Caco-2 (cell line): ENCODE measurements around the gene NUB1. TPM values are rescaled to one million over a fixed set of nuclear protein-coding genes. Genes with fewer than 3 reads are reported as not detected.

Source experiments
- BruUV-seq: library from RNA; stranded (reverse); fragments of 400-500 nt; replicated peaks from 2 replicates; lab custom pipeline; 2021; lab: Mats Ljungman, UMichigan
- CTCF ChIA-PET: fragments of 300-600 bp; sonication (Branson Sonifier 250); formaldehyde crosslinking; loops from one replicate; lab custom pipeline; 2022; ENCODE audit warnings: antibody characterized with exemption; lab: Charles Lee
- POLR2A ChIA-PET: fragments of 300-600 bp; sonication (Branson Sonifier 250); formaldehyde crosslinking; loops from one replicate; lab custom pipeline; 2022; ENCODE audit warnings: antibody characterized with exemption; lab: Charles Lee
- DNase-seq, 2 experiments: peaks; one replicate each; pipeline versions ENCODE4 v3.0.0 to v3.0.0-alpha.2; 2020 to 2022
- H3K27me3 ChIP-seq: replicated peaks from 2 replicates; pipeline ENCODE4 v1.6.0; 2011; ENCODE audit warnings: low read length; ENCODE audit not compliant: control insufficient read depth, insufficient read depth
- H3K36me3 ChIP-seq: 2 replicates; pipeline ENCODE4 v1.5.1; 2011; ENCODE audit warnings: low read length; ENCODE audit not compliant: control insufficient read depth, insufficient read depth
- H3K4me1 ChIP-seq: fragments of 250-450 bp; sonication (Bioruptor Pico); 2 replicates; pipeline ENCODE4 v1.5.1; 2020; ENCODE audit warnings: mild to moderate bottlenecking
- H3K4me3 ChIP-seq: 2 replicates; pipeline ENCODE4 v1.5.1; 2011; ENCODE audit warnings: low read depth, mild to moderate bottlenecking, control low read depth, low read length
- H3K9me3 ChIP-seq: fragments of 250-450 bp; sonication (Bioruptor Pico); 2 replicates; pipeline ENCODE4 v1.5.1; 2020; ENCODE audit warnings: mild to moderate bottlenecking, moderate library complexity
- H3K27ac Mint-ChIP-seq: one replicate; pipeline ENCODE4 v1.8.0; 2022; ENCODE audit warnings: mixed read lengths; ENCODE audit not compliant: unreplicated experiment
- H3K27me3 Mint-ChIP-seq: one replicate; pipeline ENCODE4 v1.8.0; 2022; ENCODE audit warnings: mixed read lengths; ENCODE audit not compliant: insufficient read depth, unreplicated experiment
- H3K36me3 Mint-ChIP-seq: one replicate; pipeline ENCODE4 v1.8.0; 2022; ENCODE audit warnings: mild to moderate bottlenecking, mixed read lengths; ENCODE audit not compliant: insufficient read depth, unreplicated experiment
- H3K4me1 Mint-ChIP-seq: one replicate; pipeline ENCODE4 v1.8.0; 2022; ENCODE audit warnings: low read depth, mixed read lengths; ENCODE audit not compliant: unreplicated experiment
- H3K4me3 Mint-ChIP-seq: one replicate; pipeline ENCODE4 v1.8.0; 2022; ENCODE audit warnings: mild to moderate bottlenecking, moderate library complexity, mixed read lengths; ENCODE audit not compliant: unreplicated experiment
- H3K9me3 Mint-ChIP-seq: one replicate; pipeline ENCODE4 v1.8.0; 2022; ENCODE audit warnings: mixed read lengths; ENCODE audit not compliant: unreplicated experiment
- CTCF ChIP-seq, 2 experiments: fragments of 200-600 bp in 1 of 2; IDR thresholded peaks; 1 replicate in 1 of 2; 2 replicates in 1 of 2; pipeline versions ENCODE4 v1.5.1 to v1.8.0; 2011 to 2022; ENCODE audit warnings: antibody characterized with exemption in 1 of 2, control low read depth in 1 of 2, inconsistent platforms in 1 of 2, low read depth in 1 of 2, low read length in 1 of 2, mild to moderate bottlenecking in 1 of 2, moderate library complexity in 1 of 2; ENCODE audit not compliant: insufficient read depth in 1 of 2, severe bottlenecking in 1 of 2, unreplicated experiment in 1 of 2
- intact Hi-C: fragments of 100-400 bp; cut with micrococcal nuclease; formaldehyde crosslinking; loops from one replicate; pipeline ENCODE4 v1.10.0; 2022; ENCODE audit not compliant: unreplicated experiment
- total RNA-seq: library from RNA; stranded (reverse); gene quantifications from 2 replicates; pipeline ENCODE4 v1.2.3, GENCODE V29; 2022

NUB1 gene
- total RNA-seq, 1 experiment from 2014 or later = 51.6 TPM

GRCh38 chr7:151304856-151305255 is 36.8 kb upstream of the NUB1 start:
- intact Hi-C loops = no loop called here
- no peak overlapping the region for H3K4me3 ChIP-seq
- no peaks in the 10 kb centered on the region for H3K36me3 ChIP-seq
- ChIA-PET CTCF (interaction anchor here (0.7 to 1.1 kb wide), 4 partner anchors 61 to 685 kb away, joined by 3 to 6 read pairs (median 3); no protein-coding TSS in a partner anchor), POLR2A (no interaction called here)
- Mint-ChIP-seq H3K4me3 (peak overlapping the region; percentile 4), H3K27ac (no peak overlapping the region), H3K4me1 (no peaks in the 10 kb centered on the region), H3K36me3 (no peaks in the 10 kb centered on the region), H3K9me3 (no peaks in the 10 kb centered on the region), H3K27me3 (peaks cover 26% of the 10 kb centered on the region)
- BruUV-seq = no TSS peak
- TF ChIP-seq CTCF (IDR thresholded peaks at IDR 0.05; ENCODE audit: insufficient read depth in 1 of 2, low read depth in 1 of 2, low read length in 1 of 2, severe bottlenecking in 1 of 2, unreplicated experiment in 1 of 2) = no peak
- H3K4me1 ChIP-seq = no peaks in the 10 kb centered on the region
- H3K9me3 ChIP-seq = no peaks in the 10 kb centered on the region
- DNase-seq = no peak
- no peaks in the 10 kb centered on the region; the same call in none of the 2 replicates for H3K27me3 ChIP-seq

- ChIA-PET CTCF (no interaction called here), POLR2A (no interaction called here)
- Mint-ChIP-seq H3K9me3 (no peaks in the 10 kb centered on the region), H3K4me1 (no peaks in the 10 kb centered on the region), H3K36me3 (no peaks in the 10 kb centered on the region), H3K27me3 (peaks cover 22% of the 10 kb centered on the region), H3K4me3 (no peak overlapping the region), H3K27ac (no peak overlapping the region)
- no peak for TF ChIP-seq CTCF (IDR thresholded peaks at IDR 0.05; ENCODE audit: insufficient read depth in 1 of 2, low read depth in 1 of 2, low read length in 1 of 2, severe bottlenecking in 1 of 2, unreplicated experiment in 1 of 2)
- intact Hi-C loops = no loop called here
- Histone ChIP-seq H3K4me1 (no peaks in the 10 kb centered on the region), H3K9me3 (0 out of 2 replicates have a peak, but pooled peaks cover under 1% of the 10 kb centered on the region), H3K4me3 (no peak overlapping the region), H3K36me3 (no peaks in the 10 kb centered on the region), H3K27me3 (no peaks in the 10 kb centered on the region; the same call in none of the 2 replicates)
- no peak for DNase-seq
- no TSS peak for BruUV-seq
Observed at GRCh38 chr7:151306374-151306773, 35.2 kb upstream of the NUB1 start.

GRCh38 chr7:151306860-151307259 is 34.8 kb upstream of the NUB1 start:
- Mint-ChIP-seq H3K27me3 (peaks cover 20% of the 10 kb centered on the region), H3K4me1 (no peaks in the 10 kb centered on the region), H3K4me3 (no peak overlapping the region), H3K9me3 (no peaks in the 10 kb centered on the region), H3K36me3 (no peaks in the 10 kb centered on the region), H3K27ac (no peak overlapping the region)
- no peak overlapping the region for H3K4me3 ChIP-seq
- BruUV-seq = no TSS peak
- no peaks in the 10 kb centered on the region for H3K4me1 ChIP-seq
- no peak for TF ChIP-seq CTCF (IDR thresholded peaks at IDR 0.05; ENCODE audit: insufficient read depth in 1 of 2, low read depth in 1 of 2, low read length in 1 of 2, severe bottlenecking in 1 of 2, unreplicated experiment in 1 of 2)
- peaks cover 4% of the 10 kb centered on the region; the same call in 1 of the 2 replicates for H3K9me3 ChIP-seq
- no peak for DNase-seq
- POLR2A ChIA-PET = no interaction called here
- no peaks in the 10 kb centered on the region; the same call in none of the 2 replicates for H3K27me3 ChIP-seq
- no peaks in the 10 kb centered on the region for H3K36me3 ChIP-seq
- intact Hi-C loops = no loop called here
- CTCF ChIA-PET = no interaction called here
